Activated naive CD4-positive, alpha-beta T cell treated with anti-CD3 and anti-CD28 coated beads, Interleukin-2, amount 50 U/mL, for 72 hours (primary cell): ENCODE measurements around the gene ADARB1. TPM values are rescaled to one million over a fixed set of nuclear protein-coding genes. Genes with fewer than 3 reads are reported as not detected.

Experiments
- ATAC-seq, 2 donors: fragments of 150-1000 bp; cut with Tn5 transposase; 2 replicates each; pipeline ENCODE4 v1.10.0; 2021; ENCODE audit warnings: mild to moderate bottlenecking in 2 of 2, moderate library complexity in 2 of 2
- DNase-seq, 2 donors: peaks; one replicate each; pipeline ENCODE4 v3.0.0; 2021 to 2022; ENCODE audit warnings: low spot score in 2 of 2
- H3K27ac Mint-ChIP-seq, 2 donors: one replicate each; pipeline ENCODE4 v1.8.0; 2022; ENCODE audit warnings: mild to moderate bottlenecking in 2 of 2, mixed read lengths in 2 of 2
- H3K36me3 Mint-ChIP-seq, 2 donors: one replicate each; pipeline ENCODE4 v1.8.0; 2022; ENCODE audit warnings: mixed read lengths in 2 of 2
- H3K9me3 Mint-ChIP-seq, 2 donors: one replicate each; pipeline ENCODE4 v1.8.0; 2022; ENCODE audit warnings: mixed read lengths in 2 of 2
- total RNA-seq, 2 donors: library from RNA; stranded (reverse); gene quantifications; one replicate each; pipeline ENCODE4 v1.2.3, GENCODE V29; 2022

The ADARB1 gene
- total RNA-seq, 2 donors from 2014 or later = 24.4 to 37.4 TPM

GRCh38 chr21:45109831-45110492, 35.6 kb downstream of the ADARB1 start:
- Mint-ChIP-seq H3K36me3 (no peaks in the 10 kb centered on the region), H3K9me3 (no peaks in the 10 kb centered on the region), H3K27ac (peak overlapping the region in 1 of 2 donors; percentile 79)
- DNase-seq = no peak
- ATAC-seq = peak; percentile 64 to 86

DNA sequence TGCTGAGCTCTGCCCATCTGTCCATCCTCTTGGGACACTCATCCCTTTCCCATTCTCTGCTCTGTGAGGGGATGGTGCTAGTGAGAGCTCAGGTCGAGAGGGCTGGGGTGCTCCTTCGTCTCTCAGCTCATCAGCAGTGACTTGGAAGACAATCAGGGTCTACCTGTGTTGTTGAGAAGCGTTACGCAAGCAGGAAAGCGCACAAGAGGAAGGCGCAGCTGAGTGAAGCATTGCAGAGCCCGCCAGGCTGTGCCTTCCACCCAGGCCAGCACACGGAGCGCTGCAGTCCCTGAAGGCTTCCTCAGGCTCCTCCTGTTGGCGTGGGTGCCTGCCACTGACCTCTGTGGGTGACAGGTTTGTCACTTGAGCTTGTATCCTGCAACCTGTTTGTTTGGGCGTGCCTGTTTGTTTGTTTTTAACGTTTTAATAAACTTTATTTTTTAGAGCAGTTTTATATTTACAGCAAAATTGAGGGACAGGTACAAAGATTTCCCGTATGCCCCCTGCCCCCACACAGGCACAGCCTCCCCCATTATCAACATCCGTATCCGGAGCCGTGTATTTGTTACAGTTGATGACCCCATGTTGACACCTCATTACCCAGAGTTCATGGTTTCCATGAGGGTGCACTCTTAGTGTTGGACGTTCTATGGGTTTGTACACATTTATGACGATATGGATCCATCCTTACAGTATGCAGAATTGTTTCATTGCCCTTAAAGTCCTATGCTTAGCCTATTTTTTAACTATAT, 36.7 kb downstream of the ADARB1 start:
- Mint-ChIP-seq H3K27ac (no peak overlapping the region), H3K9me3 (no peaks in the 10 kb centered on the region), H3K36me3 (no peaks in the 10 kb centered on the region)
- ATAC-seq (no peak), DNase-seq (no peak)

DNA sequence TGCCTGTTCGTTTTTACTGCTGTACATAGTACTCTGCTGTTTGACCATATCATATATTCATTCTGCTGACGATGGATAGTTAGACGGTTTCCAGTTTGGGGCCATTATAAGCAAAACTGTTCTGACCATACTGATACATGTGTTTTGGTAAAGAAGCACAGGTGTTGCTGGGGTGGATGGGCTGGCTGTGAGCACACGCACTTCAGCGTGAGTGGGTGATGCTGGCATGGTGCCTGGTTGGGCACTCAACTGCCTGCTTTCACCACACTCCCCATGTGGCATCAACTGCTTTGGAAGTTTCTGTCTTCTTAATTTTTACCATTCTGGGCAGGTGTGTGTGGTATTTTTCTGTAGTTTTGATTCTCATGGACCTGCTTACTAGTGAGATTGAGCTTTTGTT, 37.3 kb downstream of the ADARB1 start:
- Mint-ChIP-seq H3K27ac (peak overlapping the region in 1 of 2 donors; percentile 60), H3K36me3 (peaks cover 0 to 6% of the 10 kb centered on the region in 2 donors), H3K9me3 (no peaks in the 10 kb centered on the region)
- DNase-seq = no peak
- no peak for ATAC-seq

DNA sequence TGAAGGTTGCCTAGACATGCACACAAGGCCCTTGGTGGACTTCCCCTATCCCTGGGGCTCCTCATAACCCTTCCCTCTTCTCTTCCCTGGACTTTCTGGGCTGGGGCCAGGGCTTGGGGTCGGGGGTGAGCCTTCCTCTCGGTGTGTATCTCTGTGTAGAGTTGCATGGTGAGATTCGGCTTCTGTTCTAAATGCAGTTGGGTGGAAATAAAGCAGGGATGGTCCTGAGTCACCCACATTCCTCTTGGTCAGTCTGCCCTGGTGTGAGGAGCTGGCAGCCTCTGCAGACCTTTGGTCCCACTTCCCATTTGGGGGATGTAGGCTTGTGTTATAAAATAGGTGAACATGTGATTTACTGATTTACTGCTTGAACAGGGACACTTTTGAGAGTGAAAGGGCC, 38.0 kb downstream of the ADARB1 start:
- Mint-ChIP-seq H3K36me3 (peaks cover 0 to 6% of the 10 kb centered on the region in 2 donors), H3K27ac (peak overlapping the region in 1 of 2 donors; percentile 60), H3K9me3 (no peaks in the 10 kb centered on the region)
- ATAC-seq = no peak
- no peak for DNase-seq

- H3K36me3 Mint-ChIP-seq = peaks cover 0 to 6% of the 10 kb centered on the region in 2 donors
- no peak overlapping the region for H3K27ac Mint-ChIP-seq
- ATAC-seq (no peak), DNase-seq (no peak)
- H3K9me3 Mint-ChIP-seq = no peaks in the 10 kb centered on the region
Measured at GRCh38 chr21:45113543-45113942, 39.2 kb downstream of the ADARB1 start.

DNA sequence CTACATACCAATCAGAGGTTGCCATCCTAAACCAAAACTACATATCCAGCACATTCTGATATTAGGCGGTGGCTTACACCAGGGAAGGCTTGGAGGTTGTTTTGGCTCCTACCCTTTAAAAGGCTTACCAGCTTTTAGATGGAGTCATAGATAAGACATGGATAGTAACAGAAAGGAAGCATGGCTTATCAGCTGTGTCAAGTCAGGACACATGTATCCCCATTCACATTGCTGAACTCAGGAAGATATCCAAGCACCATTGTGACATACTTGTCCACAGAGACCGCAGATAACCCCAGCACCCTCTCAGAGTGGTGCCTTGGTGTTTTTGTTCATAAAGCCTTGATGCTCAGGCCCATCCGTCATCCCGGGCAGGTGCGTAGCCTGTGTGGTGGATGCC, 39.7 kb downstream of the ADARB1 start:
- Mint-ChIP-seq H3K27ac (no peak overlapping the region), H3K36me3 (peaks cover 0 to 6% of the 10 kb centered on the region in 2 donors), H3K9me3 (no peaks in the 10 kb centered on the region)
- ATAC-seq = no peak
- DNase-seq = no peak

DNA sequence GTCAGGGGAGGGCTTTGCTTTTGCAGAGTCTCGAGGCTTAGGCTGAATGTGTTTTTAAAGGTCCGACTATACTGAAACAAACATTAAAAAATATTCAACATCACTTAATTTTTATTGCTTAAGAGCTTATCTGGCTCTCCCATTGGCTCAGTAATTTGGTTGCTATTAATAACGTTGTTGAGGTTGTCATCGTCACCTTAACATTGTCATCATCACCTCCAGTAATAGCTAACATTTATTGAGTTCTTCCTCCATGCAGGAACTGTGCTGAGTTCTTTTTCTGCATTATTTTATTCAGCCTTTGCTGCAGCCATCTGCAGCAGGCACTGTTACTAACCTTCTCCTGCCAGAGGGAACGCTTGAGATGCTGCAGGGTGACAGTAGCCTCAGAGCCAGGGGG, 40.1 kb downstream of the ADARB1 start:
- Mint-ChIP-seq H3K27ac (no peak overlapping the region), H3K36me3 (peaks cover 0 to 6% of the 10 kb centered on the region in 2 donors), H3K9me3 (no peaks in the 10 kb centered on the region)
- DNase-seq = no peak
- ATAC-seq = no peak

DNA sequence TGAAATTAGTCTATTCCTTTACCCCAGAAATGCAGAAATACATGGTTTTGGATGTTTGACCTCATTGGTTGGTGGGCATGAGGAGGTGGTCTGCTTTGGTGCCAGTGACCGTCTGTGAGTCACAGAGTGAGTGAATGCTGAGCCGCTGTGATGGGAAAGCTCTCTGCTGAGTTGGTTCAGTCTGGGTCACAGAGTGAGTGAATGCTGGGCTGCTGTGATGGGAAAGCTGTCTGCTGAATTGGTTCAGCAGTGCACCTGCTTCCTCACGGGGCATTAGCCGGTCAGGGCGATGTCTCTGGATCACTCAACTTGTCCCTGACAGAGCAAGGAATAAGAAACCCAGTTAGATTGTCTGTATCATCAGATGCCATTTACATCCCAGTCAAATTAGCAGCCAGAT, 40.8 kb downstream of the ADARB1 start:
- no peak overlapping the region for H3K27ac Mint-ChIP-seq
- ATAC-seq (no peak), DNase-seq (no peak)
- peaks cover 0 to 6% of the 10 kb centered on the region in 2 donors for H3K36me3 Mint-ChIP-seq
- no peaks in the 10 kb centered on the region for H3K9me3 Mint-ChIP-seq

DNA sequence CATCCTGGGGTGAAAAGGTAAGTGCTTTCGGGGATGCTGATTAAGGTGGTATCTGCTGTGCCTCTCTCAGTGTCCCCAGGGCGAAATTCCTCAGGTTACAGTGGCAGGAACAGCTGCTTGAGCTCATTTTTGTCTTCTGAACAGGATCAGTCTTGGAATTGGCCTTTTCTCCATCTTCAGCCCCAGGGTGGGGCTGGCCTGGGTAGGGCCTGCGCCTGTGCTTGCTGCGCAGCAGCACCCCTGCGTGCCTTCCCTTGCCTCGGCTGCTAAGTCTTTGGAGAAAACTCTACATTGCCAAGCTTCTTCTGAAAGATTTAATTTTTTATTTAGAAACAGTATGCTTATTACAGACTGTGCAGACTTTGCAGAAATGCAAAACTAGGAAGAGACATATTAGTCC, 41.7 kb downstream of the ADARB1 start:
- Mint-ChIP-seq H3K36me3 (peaks cover 5 to 6% of the 10 kb centered on the region in 2 donors), H3K9me3 (no peaks in the 10 kb centered on the region), H3K27ac (no peak overlapping the region)
- DNase-seq = no peak
- ATAC-seq = no peak

DNA sequence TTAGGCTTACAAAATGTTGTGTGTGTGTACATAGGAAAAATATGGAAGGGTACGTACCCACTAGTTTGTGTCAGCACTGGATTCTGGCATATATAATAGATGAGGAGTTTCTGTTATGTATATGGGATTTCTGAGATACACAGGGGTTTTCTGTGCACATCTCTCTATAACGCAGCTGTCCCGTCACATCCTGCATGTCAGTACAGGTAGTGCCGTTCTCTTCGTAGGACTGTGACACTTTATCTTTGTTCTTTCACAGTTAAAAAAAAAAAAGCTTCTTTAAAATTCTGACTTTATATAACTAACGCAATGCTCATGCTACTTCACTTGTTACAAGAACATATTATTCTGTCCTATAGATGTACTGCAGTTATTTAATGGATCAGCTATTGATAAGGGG, 42.9 kb downstream of the ADARB1 start:
- Mint-ChIP-seq H3K9me3 (no peaks in the 10 kb centered on the region), H3K27ac (no peak overlapping the region), H3K36me3 (peaks cover 5 to 6% of the 10 kb centered on the region in 2 donors)
- no peak for ATAC-seq
- no peak for DNase-seq

- no peak overlapping the region for H3K27ac Mint-ChIP-seq
- ATAC-seq (no peak), DNase-seq (no peak)
- H3K9me3 Mint-ChIP-seq = no peaks in the 10 kb centered on the region
- H3K36me3 Mint-ChIP-seq = peaks cover 5 to 6% of the 10 kb centered on the region in 2 donors
Measured at GRCh38 chr21:45118099-45118498, 43.7 kb downstream of the ADARB1 start.

GRCh38 chr21:45119812-45120211, 45.4 kb downstream of the ADARB1 start:
- no peaks in the 10 kb centered on the region for H3K9me3 Mint-ChIP-seq
- H3K36me3 Mint-ChIP-seq = peaks cover 5 to 6% of the 10 kb centered on the region in 2 donors
- no peak overlapping the region for H3K27ac Mint-ChIP-seq
- ATAC-seq = no peak
- DNase-seq = no peak

GRCh38 chr21:45120975-45121374, 46.6 kb downstream of the ADARB1 start:
- no peaks in the 10 kb centered on the region for H3K9me3 Mint-ChIP-seq
- no peak overlapping the region for H3K27ac Mint-ChIP-seq
- DNase-seq (no peak), ATAC-seq (no peak)
- H3K36me3 Mint-ChIP-seq = peaks cover 5 to 6% of the 10 kb centered on the region in 2 donors

GRCh38 chr21:45122030-45122429, 47.6 kb downstream of the ADARB1 start:
- Mint-ChIP-seq H3K27ac (no peak overlapping the region), H3K9me3 (no peaks in the 10 kb centered on the region), H3K36me3 (peaks cover 0 to 5% of the 10 kb centered on the region in 2 donors)
- no peak for DNase-seq
- no peak for ATAC-seq

DNA sequence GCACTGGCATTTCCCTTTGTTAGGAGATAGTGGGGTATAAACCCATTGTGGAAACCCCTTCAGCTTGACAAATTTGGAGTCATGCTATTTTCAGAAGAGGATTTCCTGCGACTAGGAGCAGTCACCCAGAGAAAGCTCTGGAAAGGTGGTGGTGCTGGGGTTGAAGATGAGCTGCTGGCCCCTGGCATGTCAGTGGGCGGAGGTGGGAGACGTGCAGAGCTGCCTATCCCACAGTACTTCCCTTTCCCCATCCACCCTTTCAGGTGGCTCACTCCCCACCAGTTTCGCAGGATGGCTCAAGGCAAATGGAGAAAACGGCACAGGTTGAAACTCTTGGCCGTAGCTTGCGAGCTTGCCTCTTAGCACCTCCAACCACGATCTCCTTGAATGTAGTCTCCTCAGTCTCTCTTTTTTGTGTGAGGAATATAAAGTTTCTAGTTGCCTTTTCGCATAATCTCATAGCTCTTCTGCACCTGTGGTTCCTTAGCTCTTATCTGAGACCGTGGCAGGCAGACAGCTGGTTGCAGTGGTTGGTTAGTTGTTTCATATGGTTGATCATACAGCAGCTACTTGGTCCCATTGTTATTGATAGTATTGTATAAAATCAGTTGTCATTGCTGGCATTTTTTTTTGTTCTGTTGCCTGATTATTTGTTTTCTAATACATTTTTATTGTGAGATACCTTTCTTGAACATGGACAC, 48.2 kb downstream of the ADARB1 start:
- H3K9me3 Mint-ChIP-seq = no peaks in the 10 kb centered on the region
- peak overlapping the region in 1 of 2 donors; percentile 76 for H3K27ac Mint-ChIP-seq
- DNase-seq (no peak), ATAC-seq (no peak)
- H3K36me3 Mint-ChIP-seq = peaks cover 0 to 5% of the 10 kb centered on the region in 2 donors

- H3K36me3 Mint-ChIP-seq = peaks cover 0 to 5% of the 10 kb centered on the region in 2 donors
- ATAC-seq = no peak
- H3K9me3 Mint-ChIP-seq = no peaks in the 10 kb centered on the region
Measured at GRCh38 chr21:45123440-45123839, 49.1 kb downstream of the ADARB1 start.

DNA sequence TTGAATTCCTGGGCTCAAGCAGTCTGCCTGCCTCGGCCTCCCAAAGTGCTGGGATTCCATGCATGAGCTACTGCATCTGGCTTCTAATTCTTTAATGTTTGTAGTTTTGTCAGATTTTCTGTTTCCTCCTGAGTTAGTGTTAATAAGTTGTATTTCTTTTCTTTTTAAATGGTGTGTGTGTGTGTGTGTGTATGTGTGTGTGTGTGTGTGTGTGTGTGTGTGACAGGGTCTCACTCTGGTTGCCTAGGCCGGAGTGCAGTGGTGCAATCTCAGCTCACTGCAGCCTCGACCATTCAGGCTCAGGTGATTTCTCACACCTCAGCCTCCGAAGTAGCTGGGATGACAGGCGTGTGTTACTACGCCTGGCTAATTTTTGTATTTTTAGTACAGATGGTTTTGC, 50.2 kb downstream of the ADARB1 start:
- no peaks in the 10 kb centered on the region for H3K9me3 Mint-ChIP-seq
- no peak overlapping the region for H3K27ac Mint-ChIP-seq
- ATAC-seq (no peak), DNase-seq (no peak)
- H3K36me3 Mint-ChIP-seq = peaks cover 0 to 5% of the 10 kb centered on the region in 2 donors

More at GRCh38 chr21:45123440-45123839, 49.1 kb downstream of the ADARB1 start:
- DNase-seq = no peak
- H3K27ac Mint-ChIP-seq = no peak overlapping the region
